Stimulated activated CD4-positive, alpha-beta T cell treated with anti-CD3 and anti-CD28 coated beads, Interleukin-1b, Interleukin-23, amount 100 ng/mL, for 4 hours (primary cell): ENCODE measurements around the gene S100A13.
"Not testable (repeated sequence)": the region's sequence is repeated elsewhere in the genome, so short reads cannot be mapped to it uniquely, and the experiment has no call there.

ENCODE experiments used
- DNase-seq, 2 donors: peaks; one replicate each; pipeline ENCODE4 v3.0.0-alpha.2; 2020; ENCODE audit warnings: low read depth in 2 of 2

S100A13 gene

GRCh38 chr1:153608089-153608682 lies 19.1 kb downstream of the S100A13 start:
- DNase-seq, result no peak

GRCh38 chr1:153607381-153607780 lies 19.9 kb downstream of the S100A13 start:
- no peak for DNase-seq

- DNase-seq, result no peak
Observed at GRCh38 chr1:153606194-153606593, 21.1 kb downstream of the S100A13 start.

GRCh38 chr1:153602749-153603148 lies 24.6 kb downstream of the S100A13 start:
- no peak for DNase-seq

GRCh38 chr1:153599847-153600246 lies 27.5 kb downstream of the S100A13 start:
- no peak for DNase-seq

GRCh38 chr1:153598309-153599172 lies 28.8 kb downstream of the S100A13 start:
- no peak for DNase-seq

GRCh38 chr1:153597206-153597605 lies 30.1 kb downstream of the S100A13 start:
- DNase-seq, result no peak

- no peak for DNase-seq
Observed at GRCh38 chr1:153592748-153593147, 34.6 kb downstream of the S100A13 start.

GRCh38 chr1:153588482-153588881 lies 38.8 kb downstream of the S100A13 start:
- DNase-seq, result no peak

GRCh38 chr1:153588033-153588432 lies 39.3 kb downstream of the S100A13 start:
- DNase-seq, result not testable (repeated sequence)

GRCh38 chr1:153587314-153587713 lies 40.0 kb downstream of the S100A13 start:
- DNase-seq, result no peak

GRCh38 chr1:153586347-153586746 lies 41.0 kb downstream of the S100A13 start:
- DNase-seq, result no peak

- DNase-seq, result no peak
Observed at GRCh38 chr1:153585006-153585405, 42.3 kb downstream of the S100A13 start.

- DNase-seq, result no peak
Observed at GRCh38 chr1:153583976-153584375, 43.3 kb downstream of the S100A13 start.

- not testable (repeated sequence) for DNase-seq
Observed at GRCh38 chr1:153583514-153583913, 43.8 kb downstream of the S100A13 start.

GRCh38 chr1:153582836-153583235 lies 44.5 kb downstream of the S100A13 start:
- not testable (repeated sequence) for DNase-seq

GRCh38 chr1:153578936-153579335 lies 48.4 kb downstream of the S100A13 start:
- no peak for DNase-seq

GRCh38 chr1:153578490-153578889 lies 48.8 kb downstream of the S100A13 start:
- DNase-seq, result no peak

- no peak for DNase-seq
Observed at GRCh38 chr1:153577624-153578051, 49.7 kb downstream of the S100A13 start.

GRCh38 chr1:153577138-153577537 lies 50.2 kb downstream of the S100A13 start:
- DNase-seq, result no peak

- DNase-seq, result not testable (repeated sequence)
Observed at GRCh38 chr1:153575497-153575896, 51.8 kb downstream of the S100A13 start.

- not testable (repeated sequence) for DNase-seq
Observed at GRCh38 chr1:153575081-153575491, 52.2 kb downstream of the S100A13 start.

GRCh38 chr1:153573351-153573750 lies 54.0 kb downstream of the S100A13 start:
- no peak for DNase-seq
